ENCODE results near the gene CDH18.

GRCh38 chr5:19777363-19777762, 210.6 kb downstream of the CDH18 start:
- TF ChIP-seq EZH2 (IDR thresholded peaks at IDR 0.05; ENCODE audit: borderline replicate concordance, low read depth, low read length, severe bottlenecking): no peak
- TF ChIP-seq CTCF (IDR thresholded peaks at IDR 0.05; ENCODE audit: borderline replicate concordance, extremely low read depth, low read length, poor library complexity, severe bottlenecking): no peak

Measured in DND-41 (cell line).